GM21390 (cell line): ENCODE data around the gene ANK2.
"Not testable (repeated sequence)": the region's sequence is repeated elsewhere in the genome, so short reads cannot be mapped to it uniquely, and the experiment has no call there.

Experiments
- ATAC-seq: cut with Tn5 transposase; IDR thresholded peaks from one replicate; pipeline ENCODE4 v1.9.1; 2021; ENCODE audit not compliant: unreplicated experiment

The ANK2 gene

GRCh38 chr4:113183032-113183605 is 133.7 kb downstream of the ANK2 start:
- no peak for ATAC-seq

- ATAC-seq: not testable (repeated sequence)
Observed at GRCh38 chr4:113186220-113186619, 136.8 kb downstream of the ANK2 start.

- ATAC-seq: no peak
Observed at GRCh38 chr4:113186913-113187312, 137.5 kb downstream of the ANK2 start.

- ATAC-seq: no peak
Observed at GRCh38 chr4:113187358-113187757, 137.9 kb downstream of the ANK2 start.

- no peak for ATAC-seq
Observed at GRCh38 chr4:113189546-113189945, 140.1 kb downstream of the ANK2 start.

GRCh38 chr4:113209153-113209552 is 159.7 kb downstream of the ANK2 start:
- ATAC-seq: peak; percentile 58

GRCh38 chr4:113209652-113210320 is 160.3 kb downstream of the ANK2 start:
- no peak for ATAC-seq

GRCh38 chr4:113212613-113213012 is 163.2 kb downstream of the ANK2 start:
- ATAC-seq: no peak

- ATAC-seq: no peak
Observed at GRCh38 chr4:113221990-113222389, 172.5 kb downstream of the ANK2 start.

GRCh38 chr4:113222471-113222870 is 173.0 kb downstream of the ANK2 start:
- ATAC-seq: no peak

- no peak for ATAC-seq
Observed at GRCh38 chr4:113223001-113223400, 173.5 kb downstream of the ANK2 start.

GRCh38 chr4:113232194-113232593 is 182.7 kb downstream of the ANK2 start:
- no peak for ATAC-seq

- ATAC-seq: no peak
Observed at GRCh38 chr4:113236916-113237315, 187.5 kb downstream of the ANK2 start.

GRCh38 chr4:113243312-113243711 is 193.9 kb downstream of the ANK2 start:
- ATAC-seq: no peak

GRCh38 chr4:113244747-113245146 is 195.3 kb downstream of the ANK2 start:
- not testable (repeated sequence) for ATAC-seq

- ATAC-seq: no peak
Observed at GRCh38 chr4:113248320-113248719, 198.9 kb downstream of the ANK2 start.

- ATAC-seq: no peak
Observed at GRCh38 chr4:113255628-113256027, 206.2 kb downstream of the ANK2 start.

GRCh38 chr4:113256946-113257345 is 207.5 kb downstream of the ANK2 start:
- ATAC-seq: no peak

- no peak for ATAC-seq
Observed at GRCh38 chr4:113260688-113261087, 211.2 kb downstream of the ANK2 start.

- no peak for ATAC-seq
Observed at GRCh38 chr4:113263274-113263673, 213.8 kb downstream of the ANK2 start.

- no peak for ATAC-seq
Observed at GRCh38 chr4:113270520-113271319, 221.3 kb downstream of the ANK2 start.

GRCh38 chr4:113272523-113272922 is 223.1 kb downstream of the ANK2 start:
- no peak for ATAC-seq
